Neuronal stem cell (in vitro differentiated cells): ENCODE measurements around the gene RORC.

Experiments used
- DNase-seq: peaks from one replicate; pipeline ENCODE4 v3.0.0-alpha.2; 2013; ENCODE audit warnings: low spot score
- H2AFZ ChIP-seq: one replicate; pipeline ENCODE4 v1.6.1; 2013; ENCODE audit warnings: mild to moderate bottlenecking, low read length, inconsistent platforms
- H2AK5ac ChIP-seq: 2 replicates; pipeline ENCODE4 v1.6.1; 2013; ENCODE audit warnings: low read depth, mild to moderate bottlenecking, inconsistent platforms, low read length, moderate library complexity, mixed read lengths
- H2BK120ac ChIP-seq: 2 replicates; pipeline ENCODE4 v1.6.1; 2013; ENCODE audit warnings: low read depth, mild to moderate bottlenecking, inconsistent platforms, low read length, moderate library complexity, mixed read lengths
- H2BK12ac ChIP-seq: one replicate; pipeline ENCODE4 v1.6.1; 2013; ENCODE audit warnings: low read length, inconsistent platforms
- H2BK15ac ChIP-seq: 2 replicates; pipeline ENCODE4 v1.6.1; 2013; ENCODE audit warnings: mild to moderate bottlenecking, low read length, inconsistent platforms, mixed read lengths
- H2BK5ac ChIP-seq: one replicate; pipeline ENCODE4 v1.6.1; 2013; ENCODE audit warnings: inconsistent platforms, mild to moderate bottlenecking, low read length, moderate library complexity
- H3K14ac ChIP-seq: one replicate; pipeline ENCODE4 v1.6.1; 2013; ENCODE audit warnings: low read length, inconsistent platforms
- H3K18ac ChIP-seq: 2 replicates; pipeline ENCODE4 v1.6.1; 2013; ENCODE audit warnings: low read length, inconsistent platforms
- H3K23ac ChIP-seq: 2 replicates; pipeline ENCODE4 v1.6.1; 2013; ENCODE audit warnings: low read depth, mild to moderate bottlenecking, mixed read lengths, low read length, inconsistent platforms; ENCODE audit not compliant: poor library complexity
- H3K27ac ChIP-seq: replicated peaks from 3 replicates; pipeline ENCODE4 v1.5.1; 2013; ENCODE audit warnings: low read length, inconsistent platforms
- H3K27me3 ChIP-seq, 3 experiments: 2 replicates each; pipeline ENCODE4 v1.6.1; 2013; ENCODE audit warnings: low read length in 3 of 3, mild to moderate bottlenecking in 2 of 3, inconsistent platforms in 1 of 3, low read depth in 1 of 3, mixed read lengths in 1 of 3, moderate library complexity in 1 of 3; ENCODE audit not compliant: control insufficient read depth in 3 of 3, insufficient read depth in 3 of 3
- H3K36me3 ChIP-seq, 2 donors: replicated peaks in 1 of 2; 2 replicates each; pipeline ENCODE4 v1.6.1; 2013; ENCODE audit warnings: low read length in 2 of 2; ENCODE audit not compliant: control insufficient read depth in 2 of 2, insufficient read depth in 2 of 2
- H3K4ac ChIP-seq: 2 replicates; pipeline ENCODE4 v1.6.1; 2013; ENCODE audit warnings: inconsistent platforms, mild to moderate bottlenecking, low read length, moderate library complexity
- H3K4me1 ChIP-seq, 2 donors: 1 replicate in 1 of 2; 2 replicates in 1 of 2; pipeline ENCODE4 v1.6.1; 2013; ENCODE audit warnings: low read length in 2 of 2, low read depth in 1 of 2; ENCODE audit not compliant: control insufficient read depth in 2 of 2, insufficient read depth in 1 of 2
- H3K4me2 ChIP-seq: one replicate; pipeline ENCODE4 v1.6.1; 2013; ENCODE audit warnings: mild to moderate bottlenecking, low read length, inconsistent platforms; ENCODE audit not compliant: insufficient read depth, poor library complexity, severe bottlenecking
- H3K4me3 ChIP-seq, 2 donors: 2 replicates each; pipeline ENCODE4 v1.5.1; 2013; ENCODE audit warnings: low read length in 2 of 2, mild to moderate bottlenecking in 2 of 2, inconsistent platforms in 1 of 2, moderate library complexity in 1 of 2
- H3K79me1 ChIP-seq: one replicate; pipeline ENCODE4 v1.6.1; 2013; ENCODE audit warnings: low read depth, mild to moderate bottlenecking, inconsistent platforms, low read length, moderate library complexity
- H3K9ac ChIP-seq: one replicate; pipeline ENCODE4 v1.6.1; 2013; ENCODE audit warnings: mild to moderate bottlenecking, low read depth, low read length, inconsistent platforms; ENCODE audit not compliant: poor library complexity
- H3K9me3 ChIP-seq, 2 donors: replicated peaks in 1 of 2; 2 replicates each; pipeline versions ENCODE3 to v1.6.1; 2013; ENCODE audit warnings: low read length in 2 of 2, mild to moderate bottlenecking in 2 of 2, inconsistent platforms in 1 of 2, low read depth in 1 of 2, mixed read lengths in 1 of 2, moderate library complexity in 1 of 2; ENCODE audit not compliant: control insufficient read depth in 2 of 2, insufficient read depth in 1 of 2
- H4K8ac ChIP-seq: one replicate; pipeline ENCODE4 v1.6.1; 2013; ENCODE audit warnings: low read depth, mild to moderate bottlenecking, inconsistent platforms, low read length, moderate library complexity
- H4K91ac ChIP-seq: one replicate; pipeline ENCODE4 v1.6.1; 2013; ENCODE audit warnings: low read length, low read depth, mild to moderate bottlenecking, inconsistent platforms; ENCODE audit not compliant: poor library complexity
- WGBS, 2 donors: extraction: QIAGEN DNeasy Blood & Tissue Kit; methylation state at CpG; one replicate each; pipeline ENCODE4 v1.1.7; 2013; ENCODE audit warnings: missing lambda C conversion rate in 2 of 2, mixed read lengths in 1 of 2; ENCODE audit not compliant: insufficient read length in 2 of 2, insufficient replicate concordance in 1 of 2; ENCODE audit errors: extremely low coverage in 2 of 2; 5-methylcytosine and 5-hydroxymethylcytosine counted together

Gene RORC

GRCh38 chr1:151763990-151764389 is 67.6 kb downstream of the RORC start:
- Histone ChIP-seq H3K27me3 (no peaks in the 10 kb centered on the region), H3K9me3 (no peaks in the 10 kb centered on the region), H4K8ac (no peak overlapping the region), H2AFZ (peak overlapping the region; percentile 85), H2AK5ac (no peak overlapping the region), H3K4ac (no peak overlapping the region), H2BK15ac (no peak overlapping the region), H3K4me1 (peaks cover 3 to 4% of the 10 kb centered on the region in 2 donors), H3K9ac (no peak overlapping the region), H2BK120ac (no peak overlapping the region), H3K36me3 (peaks cover 14 to 34% of the 10 kb centered on the region in 2 donors), H3K18ac (no peak overlapping the region), H3K27ac (no peak overlapping the region), H3K14ac (no peak overlapping the region), H2BK12ac (no peak overlapping the region), H2BK5ac (no peak overlapping the region), H4K91ac (no peak overlapping the region), H3K4me3 (peak overlapping the region in 1 of 2 donors; percentile 78), H3K79me1 (no peaks in the 10 kb centered on the region), H3K4me2 (peak overlapping the region; percentile 77), H3K23ac (no peak overlapping the region)
- DNase-seq, result no peak
- WGBS, 2 donors, result 100% methylated on average over 2 of the region's 10 CpGs; no CpG with 5 or more reads in 1 of the 2 donors

- peak within 1 kb of the TSS; percentile 93 for H3K9ac ChIP-seq
- peak within 1 kb of the TSS; percentile 85 for H2AFZ ChIP-seq
- no peaks in the 10 kb centered on the region for H3K79me1 ChIP-seq
- peak within 1 kb of the TSS; percentile 71 for H3K27ac ChIP-seq
- H3K4me2 ChIP-seq, result peak within 1 kb of the TSS; percentile 77
- peak within 1 kb of the TSS; percentile 12 for H3K14ac ChIP-seq
- H4K91ac ChIP-seq, result peak within 1 kb of the TSS; percentile 30
- H2BK120ac ChIP-seq, result no peak within 1 kb of the TSS
- H3K9me3 ChIP-seq, result no peaks in the 10 kb centered on the region
- H2BK15ac ChIP-seq, result peak within 1 kb of the TSS; percentile 72
- H2AK5ac ChIP-seq, result peak within 1 kb of the TSS; percentile 58
- DNase-seq, result peak; percentile 64
- H3K4ac ChIP-seq, result no peak within 1 kb of the TSS
- H3K23ac ChIP-seq, result peak within 1 kb of the TSS; percentile 47
- peaks cover 17 to 39% of the 10 kb centered on the region in 2 donors for H3K36me3 ChIP-seq
- no CpG with 5 or more reads among the region's 68 CpGs for WGBS, 2 donors
- peak within 1 kb of the TSS; percentile 95 for H3K18ac ChIP-seq
- peak within 1 kb of the TSS; percentile 58 for H2BK5ac ChIP-seq
- H4K8ac ChIP-seq, result peak within 1 kb of the TSS; percentile 83
- no peak within 1 kb of the TSS for H2BK12ac ChIP-seq
- peak within 1 kb of the TSS; percentile 78 to 98 for H3K4me3 ChIP-seq
- H3K27me3 ChIP-seq, result no peaks in the 10 kb centered on the region
- peaks cover 3 to 4% of the 10 kb centered on the region in 2 donors for H3K4me1 ChIP-seq
These were observed 68.4 kb downstream of the RORC start, which contains the start of gene MRPL9 for GRCh38 chr1:151762941-151763921. TSS of gene MRPL9 (minus strand) at chr1:151763496. CDS start at chr1:151763479, 17 bp downstream.

GRCh38 chr1:151760597-151761385 is 70.8 kb downstream of the RORC start:
- Histone ChIP-seq H4K91ac (no peak overlapping the region), H3K4me1 (peaks cover 3 to 4% of the 10 kb centered on the region in 2 donors), H3K18ac (no peak overlapping the region), H3K9me3 (no peaks in the 10 kb centered on the region), H3K4me2 (no peak overlapping the region), H3K9ac (no peak overlapping the region), H2AK5ac (no peak overlapping the region), H3K23ac (no peak overlapping the region), H2BK5ac (no peak overlapping the region), H3K4me3 (no peak overlapping the region), H2BK120ac (no peak overlapping the region), H3K27me3 (no peaks in the 10 kb centered on the region), H4K8ac (no peak overlapping the region), H3K36me3 (peaks cover 20 to 60% of the 10 kb centered on the region in 2 donors), H2AFZ (no peak overlapping the region), H3K27ac (no peak overlapping the region), H2BK12ac (no peak overlapping the region), H3K79me1 (no peaks in the 10 kb centered on the region), H2BK15ac (no peak overlapping the region), H3K14ac (no peak overlapping the region), H3K4ac (no peak overlapping the region)
- no peak for DNase-seq
- no CpG with 5 or more reads among the region's 7 CpGs for WGBS, 2 donors

GRCh38 chr1:151759241-151759640 is 72.4 kb downstream of the RORC start:
- Histone ChIP-seq H3K4ac (no peak overlapping the region), H3K18ac (no peak overlapping the region)

More at GRCh38 chr1:151759241-151759640, 72.4 kb downstream of the RORC start:
- H3K23ac ChIP-seq, result no peak overlapping the region
- H2BK15ac ChIP-seq, result no peak overlapping the region
- no peak overlapping the region for H3K4me3 ChIP-seq
- no peak overlapping the region for H2AFZ ChIP-seq
- H3K27me3 ChIP-seq, result no peaks in the 10 kb centered on the region
- H2BK120ac ChIP-seq, result no peak overlapping the region
- H3K9me3 ChIP-seq, result no peaks in the 10 kb centered on the region
- H2BK5ac ChIP-seq, result no peak overlapping the region
- no peak overlapping the region for H3K4me2 ChIP-seq
- H3K4me1 ChIP-seq, result peaks cover 3 to 4% of the 10 kb centered on the region in 2 donors
- H4K91ac ChIP-seq, result no peak overlapping the region
- no peak overlapping the region for H2BK12ac ChIP-seq
- no peak overlapping the region for H3K9ac ChIP-seq
- H4K8ac ChIP-seq, result no peak overlapping the region
- H3K79me1 ChIP-seq, result no peaks in the 10 kb centered on the region
- no peak overlapping the region for H3K27ac ChIP-seq
- H2AK5ac ChIP-seq, result no peak overlapping the region
- no peak for DNase-seq
- H3K36me3 ChIP-seq, result peaks cover 20 to 60% of the 10 kb centered on the region in 2 donors
- no peak overlapping the region for H3K14ac ChIP-seq
